IMR-90 (cell line): ENCODE data around the gene CERK. TPM values are rescaled to one million over a fixed set of nuclear protein-coding genes. Genes with fewer than 3 reads are reported as not detected.

Source experiments
- ATAC-seq: fragments of 200-7000 bp; cut with Tn5 transposase; 2 replicates; pipeline ENCODE4 v1.9.1; 2020; ENCODE audit warnings: low read depth, mild to moderate bottlenecking, moderate library complexity
- BruUV-seq: library from RNA; stranded (reverse); fragments of 400-500 nt; replicated peaks from 2 replicates; lab custom pipeline; 2021; lab: Mats Ljungman, UMichigan
- CTCF ChIA-PET: fragments of 300-600 bp; formaldehyde crosslinking; extraction: SDS; loops from one replicate; lab custom pipeline; 2021; ENCODE audit warnings: antibody characterized with exemption; lab: Yijun Ruan, JAX
- POLR2A ChIA-PET: fragments of 300-600 bp; sonication (Branson Sonifier 250); formaldehyde crosslinking; loops from one replicate; lab custom pipeline; 2022; ENCODE audit warnings: antibody characterized with exemption; ENCODE audit not compliant: unreplicated experiment; lab: Charles Lee
- DNase-seq: peaks from one replicate; pipeline ENCODE4 v3.0.0; 2013
- H2AFZ ChIP-seq: replicated peaks from 2 replicates; pipeline ENCODE3; 2013; ENCODE audit warnings: low read length, mild to moderate bottlenecking; ENCODE audit not compliant: poor library complexity
- H2AK5ac ChIP-seq: 2 replicates; pipeline ENCODE4 v1.6.1; 2013; ENCODE audit warnings: low read depth, low read length, inconsistent platforms
- H2AK9ac ChIP-seq: replicated peaks from 2 replicates; pipeline ENCODE3; 2013; ENCODE audit warnings: mild to moderate bottlenecking, low read depth, low read length, moderate library complexity; ENCODE audit not compliant: poor library complexity
- H2BK120ac ChIP-seq: 2 replicates; pipeline ENCODE4 v1.6.1; 2013; ENCODE audit warnings: low read depth, low read length, inconsistent platforms
- H2BK15ac ChIP-seq: 3 replicates; pipeline ENCODE4 v1.6.1; 2013; ENCODE audit warnings: low read depth, low read length, inconsistent platforms
- H2BK20ac ChIP-seq: 2 replicates; pipeline ENCODE4 v1.6.1; 2013; ENCODE audit warnings: low read depth, mild to moderate bottlenecking, inconsistent platforms, low read length, moderate library complexity
- H2BK5ac ChIP-seq: 2 replicates; pipeline ENCODE4 v1.6.1; 2013; ENCODE audit warnings: mild to moderate bottlenecking, low read depth, low read length, inconsistent platforms; ENCODE audit not compliant: poor library complexity, severe bottlenecking
- H3K14ac ChIP-seq: replicated peaks from 2 replicates; pipeline ENCODE4 v1.6.1; 2013; ENCODE audit warnings: low read depth, low read length, inconsistent platforms
- H3K18ac ChIP-seq: 2 replicates; pipeline ENCODE4 v1.6.1; 2013; ENCODE audit warnings: low read depth, low read length, control low read depth
- H3K23ac ChIP-seq: 2 replicates; pipeline ENCODE4 v1.6.1; 2013; ENCODE audit warnings: low read depth, low read length, inconsistent platforms
- H3K27ac ChIP-seq: 2 replicates; pipeline ENCODE4 v1.5.1; 2013; ENCODE audit warnings: mild to moderate bottlenecking, control low read depth, low read length; ENCODE audit not compliant: insufficient read depth
- H3K27me3 ChIP-seq: 2 replicates; pipeline ENCODE4 v1.6.1; 2013; ENCODE audit warnings: low read length; ENCODE audit not compliant: control insufficient read depth, insufficient read depth
- H3K36me3 ChIP-seq: 2 replicates; pipeline ENCODE4 v1.6.1; 2013; ENCODE audit warnings: low read length, mixed read lengths; ENCODE audit not compliant: control insufficient read depth, insufficient read depth
- H3K4ac ChIP-seq: 2 replicates; pipeline ENCODE4 v1.6.1; 2013; ENCODE audit warnings: low read depth, low read length, inconsistent platforms
- H3K4me1 ChIP-seq: 2 replicates; pipeline ENCODE4 v1.6.1; 2013; ENCODE audit warnings: low read length, mixed read lengths; ENCODE audit not compliant: control insufficient read depth, insufficient read depth
- H3K4me2 ChIP-seq: 2 replicates; pipeline ENCODE4 v1.6.1; 2013; ENCODE audit warnings: low read depth, mild to moderate bottlenecking, control low read depth, low read length, moderate library complexity
- H3K4me3 ChIP-seq: 2 replicates; pipeline ENCODE4 v1.5.1; 2013; ENCODE audit warnings: low read depth, mild to moderate bottlenecking, control low read depth, low read length, moderate library complexity; ENCODE audit not compliant: insufficient read depth
- H3K56ac ChIP-seq: 2 replicates; pipeline ENCODE4 v1.6.1; 2013; ENCODE audit warnings: low read length, inconsistent platforms; ENCODE audit not compliant: insufficient read depth; ENCODE audit errors: extremely low read depth
- H3K79me1 ChIP-seq, 2 experiments: 2 replicates each; pipeline ENCODE4 v1.6.1; 2013; ENCODE audit warnings: low read length in 2 of 2, inconsistent platforms in 1 of 2, low read depth in 1 of 2
- H3K9ac ChIP-seq: 2 replicates; pipeline ENCODE4 v1.6.1; 2013; ENCODE audit warnings: low read depth, low read length, control low read depth
- H3K9me1 ChIP-seq: 2 replicates; pipeline ENCODE4 v1.6.1; 2013; ENCODE audit warnings: low read length, inconsistent platforms; ENCODE audit not compliant: insufficient read depth
- H3K9me3 ChIP-seq: 2 replicates; pipeline ENCODE4 v1.6.1; 2013; ENCODE audit warnings: low read length; ENCODE audit not compliant: control insufficient read depth, insufficient read depth
- H4K20me1 ChIP-seq: 2 replicates; pipeline ENCODE4 v1.6.1; 2013; ENCODE audit warnings: low read length, inconsistent platforms; ENCODE audit not compliant: insufficient read depth
- H4K5ac ChIP-seq: 2 replicates; pipeline ENCODE4 v1.6.1; 2013; ENCODE audit warnings: mild to moderate bottlenecking, low read depth, low read length, control low read depth
- H4K8ac ChIP-seq, 2 experiments: 2 replicates each; pipeline ENCODE4 v1.6.1; 2013; ENCODE audit warnings: low read depth in 2 of 2, low read length in 2 of 2, control low read depth in 1 of 2, inconsistent platforms in 1 of 2
- H4K91ac ChIP-seq: 2 replicates; pipeline ENCODE4 v1.6.1; 2013; ENCODE audit warnings: low read depth, low read length, inconsistent platforms; ENCODE audit not compliant: insufficient read depth
- BHLHE40 ChIP-seq: fragments of 150-350 bp; IDR thresholded peaks from 2 replicates; pipeline ENCODE4 v1.6.1; 2016; ENCODE audit warnings: mild to moderate bottlenecking, low read depth, low read length
- CEBPB ChIP-seq: IDR thresholded peaks from 2 replicates; pipeline ENCODE4 v1.6.1; 2012; ENCODE audit warnings: low read depth, low read length, improper control_type of control experiment
- CHD1 ChIP-seq: IDR thresholded peaks from 2 replicates; pipeline ENCODE4 v1.6.1; 2012; ENCODE audit warnings: low read depth, low read length, improper control_type of control experiment
- FOS ChIP-seq: fragments of 150-350 bp; IDR thresholded peaks from 2 replicates; pipeline ENCODE4 v1.6.1; 2016; ENCODE audit warnings: low read depth, low read length
- MAFK ChIP-seq: IDR thresholded peaks from 2 replicates; pipeline ENCODE4 v1.6.1; 2012; ENCODE audit warnings: low read depth, low read length, improper control_type of control experiment
- MAZ ChIP-seq: IDR thresholded peaks from 2 replicates; pipeline ENCODE4 v1.6.1; 2012; ENCODE audit warnings: low read depth, mild to moderate bottlenecking, low read length, improper control_type of control experiment, moderate library complexity, borderline replicate concordance
- MXI1 ChIP-seq: IDR thresholded peaks from 2 replicates; pipeline ENCODE4 v1.6.1; 2012; ENCODE audit warnings: low read depth, mild to moderate bottlenecking, low read length, moderate library complexity, borderline replicate concordance
- NFE2L2 ChIP-seq: fragments of 150-350 bp; IDR thresholded peaks from 2 replicates; pipeline ENCODE4 v1.6.1; 2016; ENCODE audit warnings: low read depth, mild to moderate bottlenecking, low read length
- POLR2A ChIP-seq: IDR thresholded peaks from 2 replicates; pipeline ENCODE4 v1.6.1; 2012; ENCODE audit warnings: mild to moderate bottlenecking, low read depth, low read length
- RAD21 ChIP-seq: IDR thresholded peaks from 2 replicates; pipeline ENCODE4 v1.6.1; 2012; ENCODE audit warnings: low read length, improper control_type of control experiment
- RCOR1 ChIP-seq: IDR thresholded peaks from 2 replicates; pipeline ENCODE4 v1.6.1; 2012; ENCODE audit warnings: mild to moderate bottlenecking, low read length, improper control_type of control experiment; ENCODE audit not compliant: insufficient replicate concordance
- RFX5 ChIP-seq: IDR thresholded peaks from 2 replicates; pipeline ENCODE4 v1.8.0; 2012; ENCODE audit warnings: low read depth, mild to moderate bottlenecking, low read length, moderate library complexity
- SMC3 ChIP-seq: fragments of 150-350 bp; IDR thresholded peaks from 2 replicates; pipeline ENCODE4 v1.6.1; 2016; ENCODE audit warnings: low read depth, mild to moderate bottlenecking, antibody characterized with exemption, low read length, moderate library complexity
- USF2 ChIP-seq: fragments of 150-350 bp; IDR thresholded peaks from 2 replicates; pipeline ENCODE4 v1.6.1; 2017; ENCODE audit warnings: mild to moderate bottlenecking, antibody characterized with exemption, low read length, low read depth
- WGBS, 2 experiments: methylation state at CpG; one replicate each; pipeline versions ENCODE4 v1.1.5 to v1.1.7; 2013; ENCODE audit warnings: missing lambda C conversion rate in 2 of 2; ENCODE audit not compliant: insufficient read length in 1 of 2; ENCODE audit errors: extremely low coverage in 2 of 2; 5-methylcytosine and 5-hydroxymethylcytosine counted together
- dilution Hi-C: fragments of 300-500 bp; cut with HindIII; formaldehyde crosslinking; loops from one replicate; pipeline ENCODE4 v1.14.3; 2018; ENCODE audit warnings: low sequenced_read_pairs; ENCODE audit not compliant: unreplicated experiment
- in situ Hi-C: fragments of 300-500 bp; cut with MboI; formaldehyde crosslinking; loops from 3 replicates; pipeline ENCODE4 v1.14.3; 2019; ENCODE audit warnings: low sequenced_read_pairs, inconsistent platforms, mixed read lengths
- intact Hi-C: fragments of 100-400 bp; cut with micrococcal nuclease; formaldehyde crosslinking; loops from 2 replicates; pipeline ENCODE4 v1.10.0; 2022
- polyA plus RNA-seq, 3 experiments: library from polyadenylated mRNA; depleted of rRNA; stranded (reverse); fragments of >200 nt; gene quantifications; 2 replicates each; pipeline ENCODE4 v1.2.3, GENCODE V29; 2012; ENCODE audit warnings: low replicate concordance in 1 of 3
- total RNA-seq: library from RNA; depleted of rRNA; stranded (reverse); fragments of >200 nt; gene quantifications from 2 replicates; pipeline ENCODE4 v1.2.3, GENCODE V29; 2012
- TF ChIP-seq, protein P1 (sequence below): conservative IDR thresholded peaks from 2 replicates; pipeline ENCODE4 v1.5.1; 2012; ENCODE audit warnings: mild to moderate bottlenecking, low read depth, low read length, improper control_type of control experiment
- TF ChIP-seq, protein P2 (sequence below): fragments of 150-350 bp; IDR thresholded peaks from 2 replicates; pipeline ENCODE4 v1.6.1; 2016; ENCODE audit warnings: low read depth, mild to moderate bottlenecking, low read length, moderate library complexity, borderline replicate concordance

CERK gene
- total and polyA plus RNA-seq, 2 of the 4 experiments (the other 2 are of a cell fraction), result 25.3 to 38.7 TPM

DNA sequence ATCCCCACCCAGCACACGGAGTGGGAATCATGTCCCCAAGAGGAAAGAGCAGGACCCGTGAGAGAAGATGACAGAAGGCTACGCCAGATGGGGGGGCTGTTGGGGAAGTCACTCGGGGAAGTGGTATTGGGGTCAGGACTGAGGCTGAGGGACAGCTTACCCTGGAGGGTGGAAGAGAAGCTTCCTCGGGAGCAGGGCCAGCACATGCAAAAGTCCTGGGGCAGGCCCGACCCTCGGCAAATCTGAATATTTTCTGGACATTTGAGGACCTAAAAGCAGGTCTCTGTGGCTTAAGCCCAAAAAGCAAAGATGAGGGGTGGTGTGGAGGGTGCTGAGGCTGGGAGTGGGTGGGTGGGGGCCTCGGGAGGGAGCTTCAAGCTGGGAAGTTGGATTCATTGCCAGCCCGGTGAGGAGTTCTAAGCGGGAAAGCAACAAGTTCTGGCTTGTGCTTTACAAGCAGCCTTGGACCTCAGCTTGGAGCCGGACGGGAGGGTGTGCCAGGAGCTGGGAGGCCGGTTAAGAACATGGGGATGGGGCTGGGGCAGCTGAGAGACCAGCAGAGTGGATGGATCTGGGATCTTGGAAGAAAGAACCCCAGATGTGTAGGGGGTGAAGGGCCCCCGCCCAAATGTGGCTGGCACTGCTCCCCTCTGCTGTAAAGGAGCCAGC is 83.0 kb downstream of the CERK start:
- intact Hi-C loops, result no loop called here
- CTCF ChIA-PET, result no interaction called here
- dilution Hi-C loops, result no loop called here

More for the DNA sequence above, 83.0 kb downstream of the CERK start:
- Histone ChIP-seq H2BK5ac (no peak overlapping the region), H3K56ac (no peak overlapping the region), H2AFZ (no peak overlapping the region), H4K91ac (no peak overlapping the region), H2BK120ac (no peak overlapping the region), H3K79me1 (peaks cover 2 to 3% of the 10 kb centered on the region in 2 experiments; a peak in 1 of 4 replicates), H3K9ac (no peak overlapping the region), H3K4me1 (peaks cover 21% of the 10 kb centered on the region; the same call in 1 of the 2 replicates), H2AK5ac (no peak overlapping the region; the same call in 1 of the 2 replicates), H3K23ac (no peak overlapping the region), H3K9me3 (no peaks in the 10 kb centered on the region), H3K27ac (no peak overlapping the region), H2BK15ac (no peak overlapping the region), H3K27me3 (no peaks in the 10 kb centered on the region), H3K18ac (no peak overlapping the region), H3K4me3 (no peak overlapping the region), H3K4ac (no peak overlapping the region), H4K20me1 (peaks cover 11% of the 10 kb centered on the region), H3K4me2 (no peak overlapping the region), H3K14ac (no peak overlapping the region), H4K5ac (no peak overlapping the region), H3K9me1 (peaks cover 3% of the 10 kb centered on the region; the same call in 1 of the 2 replicates), H2AK9ac (no peak overlapping the region), H2BK20ac (no peak overlapping the region), H4K8ac (no peak overlapping the region), H3K36me3 (peaks cover 7% of the 10 kb centered on the region; the same call in 1 of the 2 replicates)
- POLR2A ChIA-PET, result no interaction called here
- WGBS, 2 experiments, result 93% methylated on average over 9 of the region's 14 CpGs; no CpG with 5 or more reads in 1 of the 2 experiments
- DNase-seq (no peak), ATAC-seq (no peak)
- no TSS peak for BruUV-seq
- TF ChIP-seq RCOR1 (no peak), RFX5 (no peak), CEBPB (no peak), USF2 (no peak), NFE2L2 (no peak), POLR2A (no peak), SMC3 (no peak), RAD21 (no peak), BHLHE40 (no peak), CHD1 (no peak), MAZ (no peak), MXI1 (no peak), MAFK (no peak), FOS (no peak)
- TF ChIP-seq, protein P1, sequence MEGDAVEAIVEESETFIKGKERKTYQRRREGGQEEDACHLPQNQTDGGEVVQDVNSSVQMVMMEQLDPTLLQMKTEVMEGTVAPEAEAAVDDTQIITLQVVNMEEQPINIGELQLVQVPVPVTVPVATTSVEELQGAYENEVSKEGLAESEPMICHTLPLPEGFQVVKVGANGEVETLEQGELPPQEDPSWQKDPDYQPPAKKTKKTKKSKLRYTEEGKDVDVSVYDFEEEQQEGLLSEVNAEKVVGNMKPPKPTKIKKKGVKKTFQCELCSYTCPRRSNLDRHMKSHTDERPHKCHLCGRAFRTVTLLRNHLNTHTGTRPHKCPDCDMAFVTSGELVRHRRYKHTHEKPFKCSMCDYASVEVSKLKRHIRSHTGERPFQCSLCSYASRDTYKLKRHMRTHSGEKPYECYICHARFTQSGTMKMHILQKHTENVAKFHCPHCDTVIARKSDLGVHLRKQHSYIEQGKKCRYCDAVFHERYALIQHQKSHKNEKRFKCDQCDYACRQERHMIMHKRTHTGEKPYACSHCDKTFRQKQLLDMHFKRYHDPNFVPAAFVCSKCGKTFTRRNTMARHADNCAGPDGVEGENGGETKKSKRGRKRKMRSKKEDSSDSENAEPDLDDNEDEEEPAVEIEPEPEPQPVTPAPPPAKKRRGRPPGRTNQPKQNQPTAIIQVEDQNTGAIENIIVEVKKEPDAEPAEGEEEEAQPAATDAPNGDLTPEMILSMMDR, result no peak
- TF ChIP-seq, protein P2, sequence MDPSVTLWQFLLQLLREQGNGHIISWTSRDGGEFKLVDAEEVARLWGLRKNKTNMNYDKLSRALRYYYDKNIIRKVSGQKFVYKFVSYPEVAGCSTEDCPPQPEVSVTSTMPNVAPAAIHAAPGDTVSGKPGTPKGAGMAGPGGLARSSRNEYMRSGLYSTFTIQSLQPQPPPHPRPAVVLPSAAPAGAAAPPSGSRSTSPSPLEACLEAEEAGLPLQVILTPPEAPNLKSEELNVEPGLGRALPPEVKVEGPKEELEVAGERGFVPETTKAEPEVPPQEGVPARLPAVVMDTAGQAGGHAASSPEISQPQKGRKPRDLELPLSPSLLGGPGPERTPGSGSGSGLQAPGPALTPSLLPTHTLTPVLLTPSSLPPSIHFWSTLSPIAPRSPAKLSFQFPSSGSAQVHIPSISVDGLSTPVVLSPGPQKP, result no peak
- in situ Hi-C loops, result no loop called here
